ENCODE data around the gene SDK1. TPM values are rescaled to one million over a fixed set of nuclear protein-coding genes. Genes with fewer than 3 reads are reported as not detected.

SDK1 gene
- total and polyA plus RNA-seq, 10 of the 15 experiments (the other 5 are each of a cell fraction or from before 2014, with no cell fraction given), result 0.14 to 0.33 TPM; not detected in 8

GRCh38 chr7:3730276-3730675, 429.2 kb downstream of the SDK1 start:
- Histone ChIP-seq H2AFZ (ENCODE audit: control insufficient read depth, low read depth, low read length) (no peak overlapping the region), H3K4me2 (ENCODE audit: control insufficient read depth, insufficient read depth) (no peak overlapping the region), H3K4me1 (ENCODE audit: control insufficient read depth, insufficient read depth, low read length) (no peaks in the 10 kb centered on the region), H4K20me1 (ENCODE audit: control insufficient read depth, insufficient read depth) (no peaks in the 10 kb centered on the region), H3K9me3 (replicated peaks; ENCODE audit: control insufficient read depth, insufficient read depth, low read length) (no peaks in the 10 kb centered on the region), H3K27ac (ENCODE audit: control insufficient read depth, insufficient read depth) (no peak overlapping the region), H3K9ac (ENCODE audit: control insufficient read depth, insufficient read depth, low read length) (no peak overlapping the region), H3K27me3 (replicated peaks in 1 of 2; ENCODE audit: control insufficient read depth in 2 of 2, insufficient read depth in 2 of 2, low read length in 1 of 2) (no peaks in the 10 kb centered on the region), H3K4me3 (no peak overlapping the region), H3K36me3 (ENCODE audit: control insufficient read depth in 2 of 2, insufficient read depth in 2 of 2, low read length in 1 of 2) (no peaks in the 10 kb centered on the region), H3K79me2 (ENCODE audit: control insufficient read depth, insufficient read depth, low read length) (no peaks in the 10 kb centered on the region)
- no peak for FAIRE-seq
- no peak for DNase-seq (ENCODE audit: low read depth, low spot score)
- BruUV-seq (replicated peaks), result no TSS peak
- intact Hi-C loops (cut with micrococcal nuclease; ENCODE audit: unreplicated experiment) (no loop called here), in situ Hi-C loops (cut with MboI) (no loop called here)
- TF ChIP-seq RAD21 (IDR thresholded peaks at IDR 0.05; ENCODE audit: insufficient read depth, low read depth, low read length), result no peak
- no peak for TF ChIP-seq ZBED1 (IDR thresholded peaks at IDR 0.05; ENCODE audit: borderline replicate concordance)
- TF ChIP-seq SMC3 (IDR thresholded peaks at IDR 0.05; ENCODE audit: borderline replicate concordance, low read length), result no peak
- TF ChIP-seq E2F8 (IDR thresholded peaks at IDR 0.05; ENCODE audit: low read depth, partially characterized antibody), result no peak
- ChIA-PET CTCF (no interaction called here), SMC1A (ENCODE audit: uncharacterized antibody, unreplicated experiment) (interaction anchor here (0.5 to 1.2 kb wide), 2 partner anchors 63 to 1369 kb away, joined by 3 to 4 read pairs; no protein-coding TSS in a partner anchor), POLR2A (no interaction called here), RAD21 (ENCODE audit: unreplicated experiment) (no interaction called here)
- ATAC-seq, result no peak
- 77% methylated on average over 3 of the region's 3 CpGs for WGBS (ENCODE audit: insufficient coverage, insufficient replicate concordance, low lambda C conversion rate, missing lambda C conversion rate)

Measured in GM12878 (cell line).